HepG2 (cell line): ENCODE results near the gene CDC26. TPM values are rescaled to one million over a fixed set of nuclear protein-coding genes. Genes with fewer than 3 reads are reported as not detected.

Source experiments
- ATAC-seq: fragments of 200-7000 bp; cut with Tn5 transposase; 3 replicates; pipeline ENCODE4 v1.9.1; 2020; ENCODE audit warnings: mild to moderate bottlenecking, moderate library complexity
- BruUV-seq: library from RNA; stranded (reverse); fragments of 400-500 nt; replicated peaks from 2 replicates; lab custom pipeline; 2021; lab: Mats Ljungman, UMichigan
- CTCF ChIA-PET: fragments of 300-600 bp; formaldehyde crosslinking; extraction: SDS; loops from one replicate; lab custom pipeline; 2021; ENCODE audit warnings: low total read pairs, inconsistent platforms, low intra/inter-chr PET ratio; lab: Yijun Ruan, JAX
- POLR2A ChIA-PET: fragments of 350-600 bp; sonication (Branson Sonifier 250); formaldehyde crosslinking; loops from one replicate; lab custom pipeline; 2020; ENCODE audit warnings: antibody characterized with exemption, inconsistent platforms; lab: Yijun Ruan, JAX
- DNase-seq: peaks from one replicate; pipeline ENCODE4 v3.0.0-alpha.2; 2015; ENCODE audit warnings: low spot score
- FAIRE-seq: peaks from 3 replicates; lab custom pipeline; 2011; peaks lifted over from hg19 to GRCh38; lab: Jason Lieb, UNC
- H2AFZ ChIP-seq: one replicate; pipeline ENCODE4 v1.6.1; 2011; ENCODE audit warnings: low read length, inconsistent platforms
- H3K27ac ChIP-seq: fragments of 300-600 bp; 3 replicates; pipeline ENCODE4 v1.8.0; 2011; ENCODE audit warnings: mixed run types, mild to moderate bottlenecking, mixed read lengths, low read length, inconsistent platforms; ENCODE audit not compliant: insufficient read depth; ENCODE audit errors: extremely low read length
- H3K27me3 ChIP-seq, 2 experiments: fragments of 200-600 bp in 1 of 2; 2 replicates in 1 of 2; 3 replicates in 1 of 2; pipeline versions ENCODE4 v1.6.0 to v1.8.0; 2011; ENCODE audit warnings: low read length in 2 of 2, mild to moderate bottlenecking in 2 of 2, moderate library complexity in 2 of 2, inconsistent platforms in 1 of 2; ENCODE audit not compliant: insufficient read depth in 2 of 2, control insufficient read depth in 1 of 2
- H3K36me3 ChIP-seq, 2 experiments: fragments of 200-600 bp in 1 of 2; replicated peaks in 1 of 2; 2 replicates in 1 of 2; 3 replicates in 1 of 2; pipeline versions ENCODE4 v1.5.1 to v1.8.0; 2011; ENCODE audit warnings: low read length in 2 of 2, inconsistent platforms in 1 of 2; ENCODE audit not compliant: insufficient read depth in 2 of 2, control insufficient read depth in 1 of 2
- H3K4me1 ChIP-seq: 2 replicates; pipeline ENCODE4 v1.5.1; 2012; ENCODE audit warnings: low read length, inconsistent platforms; ENCODE audit not compliant: insufficient read depth
- H3K4me2 ChIP-seq: 2 replicates; pipeline ENCODE4 v1.6.0; 2011; ENCODE audit warnings: low read depth, low read length, inconsistent platforms
- H3K4me3 ChIP-seq, 3 experiments: fragments of 200-600 bp in 1 of 3; sonication (generic), shearing (Covaris generic) in 1 of 3; replicated peaks in 1 of 3; 2 replicates each; pipeline ENCODE4 v1.5.1; 2011 to 2016; ENCODE audit warnings: low read length in 3 of 3, inconsistent platforms in 2 of 3, low read depth in 2 of 3, mild to moderate bottlenecking in 2 of 3, control low read depth in 1 of 3, mixed read lengths in 1 of 3; ENCODE audit not compliant: insufficient read depth in 1 of 3
- H3K79me2 ChIP-seq: one replicate; pipeline ENCODE4 v1.6.1; 2011; ENCODE audit warnings: low read length, inconsistent platforms; ENCODE audit not compliant: insufficient read depth
- H3K9ac ChIP-seq: 2 replicates; pipeline ENCODE4 v1.6.0; 2011; ENCODE audit warnings: mild to moderate bottlenecking, low read depth, low read length, inconsistent platforms; ENCODE audit not compliant: insufficient read depth
- H3K9me3 ChIP-seq: 2 replicates; pipeline ENCODE4 v1.5.1; 2012; ENCODE audit warnings: mild to moderate bottlenecking, low read length
- H4K20me1 ChIP-seq: 2 replicates; pipeline ENCODE4 v1.6.0; 2011; ENCODE audit warnings: inconsistent platforms, mild to moderate bottlenecking, low read length, moderate library complexity; ENCODE audit not compliant: insufficient read depth
- ATAD3A ChIP-seq: sonication (generic); formaldehyde crosslinking; IDR thresholded peaks from 2 replicates; pipeline ENCODE4 v1.4.0; 2020; ENCODE audit warnings: missing genetic modification reagents
- MED1 ChIP-seq: sonication (generic); formaldehyde crosslinking; IDR thresholded peaks from 2 replicates; pipeline ENCODE4 v1.4.0; 2020; ENCODE audit warnings: missing genetic modification reagents
- PLSCR1 ChIP-seq: sonication (generic); formaldehyde crosslinking; IDR thresholded peaks from 2 replicates; pipeline ENCODE4 v1.5.0; 2020; ENCODE audit warnings: missing genetic modification reagents, mild to moderate bottlenecking, borderline replicate concordance
- ZKSCAN1 ChIP-seq: fragments of 150-350 bp; IDR thresholded peaks from 2 replicates; pipeline ENCODE4 v1.6.1; 2014; ENCODE audit warnings: low read length
- ZNF484 ChIP-seq: sonication (generic); formaldehyde crosslinking; IDR thresholded peaks from 2 replicates; pipeline ENCODE4 v1.5.1; 2020; ENCODE audit warnings: mild to moderate bottlenecking, low read depth, missing genetic modification reagents, borderline replicate concordance
- ZSCAN20 ChIP-seq: sonication (generic); formaldehyde crosslinking; IDR thresholded peaks from 2 replicates; pipeline ENCODE4 v1.4.0; 2020; ENCODE audit warnings: missing genetic modification reagents, mild to moderate bottlenecking, borderline replicate concordance
- WGBS: methylation state at CpG from one replicate; pipeline ENCODE4 v1.1.6; 2017; ENCODE audit warnings: low lambda C conversion rate; 5-methylcytosine and 5-hydroxymethylcytosine counted together
- in situ Hi-C: cut with HindIII; loops from 2 replicates; pipeline ENCODE4 v1.10.0; 2017; ENCODE audit warnings: low pct_unique_long_range_greater_than_20kb; ENCODE audit not compliant: extremely low pct_ligation_motif_present
- intact Hi-C: fragments of 100-400 bp; cut with micrococcal nuclease; formaldehyde crosslinking; loops from one replicate; pipeline ENCODE4 v1.10.0; 2022; ENCODE audit not compliant: unreplicated experiment
- polyA plus RNA-seq, 8 experiments: library from polyadenylated mRNA; depleted of rRNA in 3 of 8; stranded (reverse) in 7 of 8; unstranded in 1 of 8; fragments of >200 nt; fragmentation: Illumina TruSeq in 4 of 8; extraction: Trizol in 4 of 8; gene quantifications; 2 replicates each; pipeline versions ENCODE4 v1.2.1 to v1.2.3, GENCODE V29; 2011 to 2016; ENCODE audit warnings: low read depth in 4 of 8, missing spikeins in 1 of 8, mixed read lengths in 1 of 8; ENCODE audit not compliant: insufficient read depth in 1 of 8
- total RNA-seq, 5 experiments: library from RNA; depleted of rRNA; stranded (reverse); fragments of >200 nt; fragmentation: Illumina TruSeq; extraction: Trizol; gene quantifications; 2 replicates each; pipeline ENCODE4 v1.2.3, GENCODE V29; 2016; ENCODE audit warnings: low read depth in 1 of 5
- TF ChIP-seq, protein P1 (sequence below): sonication (generic); formaldehyde crosslinking; IDR thresholded peaks from 2 replicates; pipeline ENCODE4 v1.4.0; 2020; ENCODE audit warnings: missing genetic modification reagents
- TF ChIP-seq, protein P2 (sequence below): IDR thresholded peaks from 2 replicates; pipeline ENCODE4 v1.6.1; 2012; ENCODE audit warnings: low read length, improper control_type of control experiment

The CDC26 gene
- total and polyA plus RNA-seq, 2 of the 13 experiments (the other 11 are each of a cell fraction or from before 2014, with no cell fraction given) = 26.6 to 57.9 TPM

- DNase-seq (no peak), FAIRE-seq (no peak), ATAC-seq (no peak)
- in situ Hi-C loops (no loop called here), intact Hi-C loops (no loop called here)
- no TSS peak for BruUV-seq
- peaks cover 65% of the 10 kb centered on the region for H3K79me2 ChIP-seq
- H3K27ac ChIP-seq = no peak overlapping the region
- ChIA-PET POLR2A (interaction anchor here (1.5 kb wide), 1 partner anchor 9 kb away, joined by 3 read pairs; no protein-coding TSS in a partner anchor), CTCF (no interaction called here)
- H4K20me1 ChIP-seq = no peaks in the 10 kb centered on the region
- H3K27me3 ChIP-seq = peaks cover 0 to 3% of the 10 kb centered on the region in 2 experiments; a peak in 1 of 5 replicates
- peak overlapping the region; percentile 87; the same call in 1 of the 2 replicates for H3K9ac ChIP-seq
- 58% methylated on average over 3 of the region's 3 CpGs for WGBS
- peak overlapping the region; percentile 85 for H3K4me2 ChIP-seq
- no peaks in the 10 kb centered on the region for H3K9me3 ChIP-seq
- peak overlapping the region; percentile 90 to 92 (median 91); a peak in 4 of 6 replicates for H3K4me3 ChIP-seq
- H2AFZ ChIP-seq = no peak overlapping the region
- H3K4me1 ChIP-seq = peaks cover 34% of the 10 kb centered on the region
- no peaks in the 10 kb centered on the region for H3K36me3 ChIP-seq
- TF ChIP-seq PLSCR1 = no peak
- TF ChIP-seq, protein P1, sequence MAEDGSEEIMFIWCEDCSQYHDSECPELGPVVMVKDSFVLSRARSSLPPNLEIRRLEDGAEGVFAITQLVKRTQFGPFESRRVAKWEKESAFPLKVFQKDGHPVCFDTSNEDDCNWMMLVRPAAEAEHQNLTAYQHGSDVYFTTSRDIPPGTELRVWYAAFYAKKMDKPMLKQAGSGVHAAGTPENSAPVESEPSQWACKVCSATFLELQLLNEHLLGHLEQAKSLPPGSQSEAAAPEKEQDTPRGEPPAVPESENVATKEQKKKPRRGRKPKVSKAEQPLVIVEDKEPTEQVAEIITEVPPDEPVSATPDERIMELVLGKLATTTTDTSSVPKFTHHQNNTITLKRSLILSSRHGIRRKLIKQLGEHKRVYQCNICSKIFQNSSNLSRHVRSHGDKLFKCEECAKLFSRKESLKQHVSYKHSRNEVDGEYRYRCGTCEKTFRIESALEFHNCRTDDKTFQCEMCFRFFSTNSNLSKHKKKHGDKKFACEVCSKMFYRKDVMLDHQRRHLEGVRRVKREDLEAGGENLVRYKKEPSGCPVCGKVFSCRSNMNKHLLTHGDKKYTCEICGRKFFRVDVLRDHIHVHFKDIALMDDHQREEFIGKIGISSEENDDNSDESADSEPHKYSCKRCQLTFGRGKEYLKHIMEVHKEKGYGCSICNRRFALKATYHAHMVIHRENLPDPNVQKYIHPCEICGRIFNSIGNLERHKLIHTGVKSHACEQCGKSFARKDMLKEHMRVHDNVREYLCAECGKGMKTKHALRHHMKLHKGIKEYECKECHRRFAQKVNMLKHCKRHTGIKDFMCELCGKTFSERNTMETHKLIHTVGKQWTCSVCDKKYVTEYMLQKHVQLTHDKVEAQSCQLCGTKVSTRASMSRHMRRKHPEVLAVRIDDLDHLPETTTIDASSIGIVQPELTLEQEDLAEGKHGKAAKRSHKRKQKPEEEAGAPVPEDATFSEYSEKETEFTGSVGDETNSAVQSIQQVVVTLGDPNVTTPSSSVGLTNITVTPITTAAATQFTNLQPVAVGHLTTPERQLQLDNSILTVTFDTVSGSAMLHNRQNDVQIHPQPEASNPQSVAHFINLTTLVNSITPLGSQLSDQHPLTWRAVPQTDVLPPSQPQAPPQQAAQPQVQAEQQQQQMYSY = no peak
- no peak for TF ChIP-seq ZKSCAN1
- no peak for TF ChIP-seq ZSCAN20
- TF ChIP-seq ATAD3A (CRISPR knock-in tag) = no peak
- TF ChIP-seq, protein P2, sequence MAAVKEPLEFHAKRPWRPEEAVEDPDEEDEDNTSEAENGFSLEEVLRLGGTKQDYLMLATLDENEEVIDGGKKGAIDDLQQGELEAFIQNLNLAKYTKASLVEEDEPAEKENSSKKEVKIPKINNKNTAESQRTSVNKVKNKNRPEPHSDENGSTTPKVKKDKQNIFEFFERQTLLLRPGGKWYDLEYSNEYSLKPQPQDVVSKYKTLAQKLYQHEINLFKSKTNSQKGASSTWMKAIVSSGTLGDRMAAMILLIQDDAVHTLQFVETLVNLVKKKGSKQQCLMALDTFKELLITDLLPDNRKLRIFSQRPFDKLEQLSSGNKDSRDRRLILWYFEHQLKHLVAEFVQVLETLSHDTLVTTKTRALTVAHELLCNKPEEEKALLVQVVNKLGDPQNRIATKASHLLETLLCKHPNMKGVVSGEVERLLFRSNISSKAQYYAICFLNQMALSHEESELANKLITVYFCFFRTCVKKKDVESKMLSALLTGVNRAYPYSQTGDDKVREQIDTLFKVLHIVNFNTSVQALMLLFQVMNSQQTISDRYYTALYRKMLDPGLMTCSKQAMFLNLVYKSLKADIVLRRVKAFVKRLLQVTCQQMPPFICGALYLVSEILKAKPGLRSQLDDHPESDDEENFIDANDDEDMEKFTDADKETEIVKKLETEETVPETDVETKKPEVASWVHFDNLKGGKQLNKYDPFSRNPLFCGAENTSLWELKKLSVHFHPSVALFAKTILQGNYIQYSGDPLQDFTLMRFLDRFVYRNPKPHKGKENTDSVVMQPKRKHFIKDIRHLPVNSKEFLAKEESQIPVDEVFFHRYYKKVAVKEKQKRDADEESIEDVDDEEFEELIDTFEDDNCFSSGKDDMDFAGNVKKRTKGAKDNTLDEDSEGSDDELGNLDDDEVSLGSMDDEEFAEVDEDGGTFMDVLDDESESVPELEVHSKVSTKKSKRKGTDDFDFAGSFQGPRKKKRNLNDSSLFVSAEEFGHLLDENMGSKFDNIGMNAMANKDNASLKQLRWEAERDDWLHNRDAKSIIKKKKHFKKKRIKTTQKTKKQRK = no peak
- no peak for TF ChIP-seq MED1 (CRISPR knock-in tag)
- no peak for TF ChIP-seq ZNF484 (CRISPR knock-in tag)
- TF ChIP-seq, all 625 proteins: peak for 0
Observed at GRCh38 chr9:113219186-113219936, 56.0 kb downstream of the CDC26 start.
